Measurements from ENCODE around the gene TBX1. TPM values are rescaled to one million over a fixed set of nuclear protein-coding genes. Genes with fewer than 3 reads are reported as not detected.

TBX1 gene
- total RNA-seq, 1 donor from 2014 or later = not detected

- DNase-seq (ENCODE audit: low spot score in 2 of 2) (no peak), FAIRE-seq (no peak)
Observed at GRCh38 chr22:19807161-19807913, 46.8 kb downstream of the TBX1 start.

- FAIRE-seq = no peak
- DNase-seq (ENCODE audit: low spot score in 2 of 2) = no peak
Observed at GRCh38 chr22:19807914-19808872, 47.6 kb downstream of the TBX1 start.

GRCh38 chr22:19808873-19809478 is 48.4 kb downstream of the TBX1 start:
- FAIRE-seq (no peak), DNase-seq (ENCODE audit: low spot score in 2 of 2) (no peak)

- FAIRE-seq (no peak), DNase-seq (ENCODE audit: low spot score in 2 of 2) (no peak)
Observed at GRCh38 chr22:19809741-19810140, 49.2 kb downstream of the TBX1 start.

GRCh38 chr22:19810381-19811201 is 50.0 kb downstream of the TBX1 start:
- FAIRE-seq (no peak), DNase-seq (ENCODE audit: low spot score in 2 of 2) (no peak)

GRCh38 chr22:19811211-19811621 is 50.6 kb downstream of the TBX1 start:
- DNase-seq (ENCODE audit: low spot score in 2 of 2) (no peak), FAIRE-seq (no peak)

- DNase-seq (ENCODE audit: low spot score in 2 of 2) (peak in 1 of 2 donors; percentile 50), FAIRE-seq (no peak)
Observed at GRCh38 chr22:19811811-19812771, 51.5 kb downstream of the TBX1 start.

- DNase-seq (ENCODE audit: low spot score in 2 of 2) (no peak), FAIRE-seq (no peak)
Observed at GRCh38 chr22:19812910-19813309, 52.3 kb downstream of the TBX1 start.

- DNase-seq (ENCODE audit: low spot score in 2 of 2) (no peak), FAIRE-seq (no peak)
Observed at GRCh38 chr22:19814428-19814827, 53.9 kb downstream of the TBX1 start.

- FAIRE-seq (no peak), DNase-seq (ENCODE audit: low spot score in 2 of 2) (no peak)
Observed at GRCh38 chr22:19815093-19815822, 54.7 kb downstream of the TBX1 start.

- FAIRE-seq (no peak), DNase-seq (ENCODE audit: low spot score in 2 of 2) (no peak)
Observed at GRCh38 chr22:19815823-19816290, 55.3 kb downstream of the TBX1 start.

- no peak for FAIRE-seq
- DNase-seq (ENCODE audit: low spot score in 2 of 2) = no peak
Observed at GRCh38 chr22:19816372-19817119, 56.0 kb downstream of the TBX1 start.

Other genes starting within 250 kb of the TBX1 start
- gene CLDN5, start 236.4 kb upstream of the TBX1 start, total RNA-seq = 84.8 TPM
- 132 TPM for gene SEPTIN5, start 46.3 kb upstream of the TBX1 start, total RNA-seq
- 24.1 TPM for gene GP1BB, start 37.2 kb upstream of the TBX1 start, total RNA-seq
- 2.9 TPM for gene GNB1L, start 94.1 kb downstream of the TBX1 start, total RNA-seq
- gene RTL10, start 94.1 kb downstream of the TBX1 start, total RNA-seq = 13.0 TPM
- gene COMT, start 181.0 kb downstream of the TBX1 start, total RNA-seq = 26.5 TPM
- gene TXNRD2, start 181.0 kb downstream of the TBX1 start, total RNA-seq = 15.5 TPM